Heart left ventricle (tissue), 16 donors: ENCODE results near the gene MICALL2. TPM values are rescaled to one million over a fixed set of nuclear protein-coding genes. Genes with fewer than 3 reads are reported as not detected.

Experiments used
- ATAC-seq, 4 donors: fragments of 200-7000 bp; cut with Tn5 transposase; one replicate each; pipeline ENCODE4 v1.9.1; 2020 to 2022; ENCODE audit warnings: moderate library complexity in 4 of 4, mild to moderate bottlenecking in 3 of 4, moderate number of reproducible peaks in 1 of 4
- DNase-seq, 5 donors: peaks; one replicate each; pipeline ENCODE4 v3.0.0-alpha.2; 2020
- H3K27ac ChIP-seq, 12 donors: fragments of 200-600 bp; sonication (generic) in 4 of 12; one replicate each; pipeline versions ENCODE4 v1.5.0 to v1.8.0; 2016 to 2022; ENCODE audit warnings: mild to moderate bottlenecking in 2 of 12
- H3K27me3 ChIP-seq, 9 donors: fragments of 200-600 bp; sonication (generic) in 2 of 9; one replicate each; pipeline versions ENCODE4 v1.5.1 to v1.8.0; 2016 to 2022; ENCODE audit warnings: mild to moderate bottlenecking in 3 of 9
- H3K36me3 ChIP-seq, 9 donors: fragments of 200-600 bp; sonication (generic) in 2 of 9; one replicate each; pipeline versions ENCODE4 v1.5.0 to v1.8.0; 2018 to 2022; ENCODE audit warnings: mild to moderate bottlenecking in 2 of 9
- H3K4me1 ChIP-seq, 12 donors: fragments of 200-600 bp; sonication (generic) in 4 of 12; one replicate each; pipeline versions ENCODE4 v1.5.0 to v1.8.0; 2016 to 2022; ENCODE audit warnings: mild to moderate bottlenecking in 3 of 12
- H3K4me3 ChIP-seq, 12 donors: fragments of 200-600 bp; sonication (generic) in 4 of 12; one replicate each; pipeline versions ENCODE4 v1.5.0 to v1.8.0; 2017 to 2022; ENCODE audit warnings: mild to moderate bottlenecking in 9 of 12, moderate library complexity in 4 of 12
- H3K9me3 ChIP-seq, 12 donors: fragments of 200-600 bp; sonication (generic) in 4 of 12; one replicate each; pipeline versions ENCODE4 v1.5.0 to v1.8.0; 2016 to 2022; ENCODE audit warnings: mild to moderate bottlenecking in 1 of 12
- POLR2A ChIP-seq, 2 donors: fragments of 450-650 bp; IDR thresholded peaks; one replicate each; pipeline ENCODE4 v1.6.1; 2017; ENCODE audit warnings: antibody characterized with exemption in 2 of 2, mild to moderate bottlenecking in 2 of 2, moderate library complexity in 2 of 2
- WGBS, 4 donors: extraction: QIAGEN DNeasy Blood & Tissue Kit in 2 of 4; methylation state at CpG; one replicate each; pipeline versions ENCODE4 v1.1.5 to v1.1.7; 2013 to 2018; 5-methylcytosine and 5-hydroxymethylcytosine counted together
- intact Hi-C, 10 donors: fragments of 100-400 bp; cut with DNase I; formaldehyde crosslinking; loops; one replicate each; pipeline versions ENCODE4 v1.11.1 to v1.14.2; 2022
- polyA plus RNA-seq, 2 donors: library from polyadenylated mRNA; stranded (reverse); fragments of 200-250 nt; gene quantifications; one replicate each; pipeline ENCODE4 v1.2.3, GENCODE V29; 2013
- total RNA-seq, 9 donors: library from RNA; depleted of rRNA in 2 of 9; stranded (reverse); fragments of >200 nt in 2 of 9; fragmentation: NEBNext Ultra II Directional in 3 of 9; extraction: Animal tissue kit (Norgen Biotek cat#: 25700) in 3 of 9; gene quantifications; one replicate each; pipeline versions ENCODE4 v1.1.0 to v1.2.4, GENCODE V29; 2016 to 2023
- TF ChIP-seq, protein P1 (sequence below), 12 donors: fragments of 200-600 bp; sonication (generic) in 4 of 12; IDR thresholded peaks; one replicate each; pipeline versions ENCODE4 v1.5.0 to v1.8.0; 2018 to 2022; ENCODE audit warnings: antibody characterized with exemption in 12 of 12, mild to moderate bottlenecking in 5 of 12
- donor health status: ischemic (EF 13 %, LVEDD 7.1; RV severe dilation, severe dysfunction).
- donor health status: healthy with polysubstance abuse.
- donor health status: DM: no; HTN: yes; CAD: no.
- donor health status: DM: no; HTN: no; CAD: no.
- donor health status: ischemic (EF 25% LVEDD 6.9; RV normal size, moderate dysfunction).
- donor health status: ischemic (EF 25% LVEDD 5.7; RV mildly dilated, moderate dysfunction).
- donor health status: healthy.
- donor health status: DM: yes; HTN: yes; CAD: no.
- donor health status: ischemic (EF 35%, LVEDD 5.7; RV mildly dilated, moderate dysfunction).
- donor health status: nonischemic (EF 11% LVEDD 7.7; RV severe dilation, severe dysfunction).
- donor health status: DM: yes; HTN: yes; CAD: no.
- donor health status: PGD.
- donor health status: ischemic (EF 29% LVEDD 5.4; RV normal size, mild dysfunction).
- donor health status: nonischemic (EF 23%, LVEDD 6.1; RV moderate dilation, normal function).

MICALL2 gene
- total and polyA plus RNA-seq, 11 donors, result 2.5 to 18.3 (median 8.4) TPM

DNA sequence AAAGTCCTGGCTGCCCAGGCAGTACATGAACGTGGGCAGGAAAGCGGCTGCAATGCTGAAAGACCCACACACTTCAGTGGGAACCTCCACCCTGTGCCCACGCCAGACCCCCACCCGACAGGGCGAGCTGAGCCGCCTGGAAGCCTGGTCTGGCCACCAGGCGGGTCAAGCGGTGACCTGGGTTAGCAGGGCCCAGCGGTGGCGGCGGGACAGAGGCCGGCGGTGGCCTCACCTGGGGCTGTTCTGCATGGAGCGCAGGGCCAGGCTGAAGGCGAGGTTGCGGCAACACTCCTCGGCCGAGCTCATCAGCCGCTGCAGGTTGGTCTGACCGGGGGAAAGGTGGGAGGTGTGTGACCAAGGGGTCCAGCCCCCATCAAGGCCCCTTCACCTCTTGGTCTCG lies 11.6 kb upstream of the MICALL2 start:
- whole genome bisulfite sequencing, 4 donors, result 93 to 97% (median 95%) methylated on average over 16 to 21 of the region's 21 CpGs
- Histone ChIP-seq H3K27me3 (no peaks in the 10 kb centered on the region), H3K4me3 (no peak overlapping the region), H3K27ac (no peak overlapping the region), H3K36me3 (peaks cover 0 to 69% (median 53%) of the 10 kb centered on the region in 9 donors), H3K4me1 (peaks cover 4 to 25% (median 13%) of the 10 kb centered on the region in 12 donors), H3K9me3 (no peaks in the 10 kb centered on the region)
- TF ChIP-seq, protein P1, sequence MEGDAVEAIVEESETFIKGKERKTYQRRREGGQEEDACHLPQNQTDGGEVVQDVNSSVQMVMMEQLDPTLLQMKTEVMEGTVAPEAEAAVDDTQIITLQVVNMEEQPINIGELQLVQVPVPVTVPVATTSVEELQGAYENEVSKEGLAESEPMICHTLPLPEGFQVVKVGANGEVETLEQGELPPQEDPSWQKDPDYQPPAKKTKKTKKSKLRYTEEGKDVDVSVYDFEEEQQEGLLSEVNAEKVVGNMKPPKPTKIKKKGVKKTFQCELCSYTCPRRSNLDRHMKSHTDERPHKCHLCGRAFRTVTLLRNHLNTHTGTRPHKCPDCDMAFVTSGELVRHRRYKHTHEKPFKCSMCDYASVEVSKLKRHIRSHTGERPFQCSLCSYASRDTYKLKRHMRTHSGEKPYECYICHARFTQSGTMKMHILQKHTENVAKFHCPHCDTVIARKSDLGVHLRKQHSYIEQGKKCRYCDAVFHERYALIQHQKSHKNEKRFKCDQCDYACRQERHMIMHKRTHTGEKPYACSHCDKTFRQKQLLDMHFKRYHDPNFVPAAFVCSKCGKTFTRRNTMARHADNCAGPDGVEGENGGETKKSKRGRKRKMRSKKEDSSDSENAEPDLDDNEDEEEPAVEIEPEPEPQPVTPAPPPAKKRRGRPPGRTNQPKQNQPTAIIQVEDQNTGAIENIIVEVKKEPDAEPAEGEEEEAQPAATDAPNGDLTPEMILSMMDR (IDR thresholded peaks at IDR 0.05), result no peak
- no peak for TF ChIP-seq POLR2A (IDR thresholded peaks at IDR 0.05)
- ATAC-seq, result no peak
- DNase-seq, result no peak
- intact Hi-C loops, result loop anchor here in 9 of 10 donors (5.0 to 10.0 kb wide), 3 partner anchors 39 to 246 kb away; no protein-coding TSS in a partner anchor

- intact Hi-C loops, result loop anchor here in 1 of 10 donors (5.0 kb wide), 1 partner anchor 36 kb away; no protein-coding TSS in a partner anchor
- H3K9me3 ChIP-seq, result no peaks in the 10 kb centered on the region
- H3K4me1 ChIP-seq, result peaks cover 4 to 17% (median 12%) of the 10 kb centered on the region in 12 donors
- peaks cover 0 to 52% (median 43%) of the 10 kb centered on the region in 9 donors for H3K36me3 ChIP-seq
- no peak for TF ChIP-seq POLR2A (IDR thresholded peaks at IDR 0.05)
- TF ChIP-seq, protein P1 (IDR thresholded peaks at IDR 0.05), result no peak
- DNase-seq (no peak), ATAC-seq (no peak)
- WGBS, 4 donors, result 87 to 93% (median 89%) methylated on average over 13 to 24 of the region's 24 CpGs
- no peak overlapping the region for H3K4me3 ChIP-seq
- no peaks in the 10 kb centered on the region for H3K27me3 ChIP-seq
- no peak overlapping the region for H3K27ac ChIP-seq
Measured at GRCh38 chr7:1468643-1469298, 9.5 kb upstream of the MICALL2 start.

DNA sequence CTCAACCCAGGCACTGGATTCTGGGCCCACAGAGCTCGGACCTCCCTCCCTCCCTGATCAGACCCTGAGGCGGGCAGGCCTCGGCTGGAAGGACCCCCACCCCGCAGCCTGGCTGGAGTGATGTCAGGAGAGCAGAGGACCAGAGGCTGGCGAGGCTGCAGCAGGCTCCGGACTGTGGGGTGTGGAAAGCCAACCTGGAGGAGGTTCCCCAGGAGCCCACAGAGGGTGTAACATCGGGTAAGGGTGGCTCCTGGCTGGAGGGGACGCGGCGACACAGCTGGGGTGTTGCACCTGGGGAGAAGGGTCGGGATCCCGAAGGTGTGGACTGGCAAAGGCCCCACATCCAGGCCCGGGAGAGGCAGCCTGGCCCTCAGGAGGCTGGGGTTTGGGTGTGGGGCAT lies 8.9 kb upstream of the MICALL2 start:
- peak overlapping the region in 1 of 12 donors; percentile 81 for H3K27ac ChIP-seq
- intact Hi-C loops, result loop anchor here in 1 of 10 donors (5.0 kb wide), 1 partner anchor 36 kb away; no protein-coding TSS in a partner anchor
- H3K4me3 ChIP-seq, result no peak overlapping the region
- DNase-seq, result no peak
- TF ChIP-seq, protein P1 (IDR thresholded peaks at IDR 0.05), result no peak
- TF ChIP-seq POLR2A (IDR thresholded peaks at IDR 0.05), result no peak
- no peak for ATAC-seq
- H3K9me3 ChIP-seq, result no peaks in the 10 kb centered on the region
- peaks cover 4 to 21% (median 11%) of the 10 kb centered on the region in 12 donors for H3K4me1 ChIP-seq
- WGBS, 4 donors, result 93 to 96% (median 95%) methylated on average over 10 to 13 of the region's 13 CpGs
- peaks cover 0 to 46% (median 37%) of the 10 kb centered on the region in 9 donors for H3K36me3 ChIP-seq
- H3K27me3 ChIP-seq, result no peaks in the 10 kb centered on the region

DNA sequence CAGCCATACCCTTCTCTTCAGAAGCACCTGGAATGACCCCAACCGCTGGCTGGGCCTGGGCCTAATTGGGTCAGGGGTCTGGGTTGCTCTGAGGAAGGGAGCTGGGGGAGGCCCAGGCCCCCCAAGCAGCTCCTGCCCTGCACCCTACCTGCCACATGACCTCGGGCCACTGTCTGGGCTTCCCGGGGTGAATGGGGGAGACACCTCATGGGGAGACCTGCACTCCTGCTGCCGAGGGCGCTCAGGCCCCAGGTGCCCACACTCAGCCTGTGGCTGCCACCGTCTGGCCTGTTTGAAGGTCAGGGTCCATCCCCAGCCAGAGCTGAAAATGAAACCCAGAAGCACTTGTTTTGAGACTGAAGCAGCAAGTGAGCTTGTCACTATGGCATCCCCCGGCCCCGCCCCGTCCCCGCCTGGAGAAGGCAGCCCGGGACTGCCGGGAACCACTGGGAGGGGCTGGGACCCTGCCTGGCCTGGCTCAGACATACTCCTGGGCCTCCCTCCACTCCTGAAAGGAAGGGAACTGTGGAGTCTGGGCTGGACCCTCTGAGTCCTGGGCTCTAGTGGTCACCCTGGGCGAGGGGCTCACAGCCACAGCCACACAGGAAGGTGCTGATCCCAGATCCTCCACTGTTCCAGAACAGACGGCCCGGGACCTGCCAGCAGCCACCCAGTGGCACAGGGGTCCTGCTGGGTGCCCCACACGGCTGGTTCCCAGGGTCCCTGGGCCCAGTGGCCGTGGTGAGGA lies 7.4 kb upstream of the MICALL2 start:
- peak overlapping the region in 2 of 12 donors; percentile 10 to 21 for H3K4me3 ChIP-seq
- DNase-seq (peak; percentile 76 to 88 (median 82)), ATAC-seq (peak; percentile 47 to 84 (median 62))
- H3K4me1 ChIP-seq, result peaks cover 4 to 33% (median 14%) of the 10 kb centered on the region in 12 donors
- peaks cover 0 to 31% (median 22%) of the 10 kb centered on the region in 9 donors for H3K36me3 ChIP-seq
- TF ChIP-seq, protein P1 (IDR thresholded peaks at IDR 0.05), result peak in 2 of 12 donors; percentile 6 to 17
- TF ChIP-seq POLR2A (IDR thresholded peaks at IDR 0.05), result no peak
- peak overlapping the region in 11 of 12 donors; percentile 12 to 84 (median 64) for H3K27ac ChIP-seq
- H3K9me3 ChIP-seq, result no peaks in the 10 kb centered on the region
- intact Hi-C loops, result loop anchor here in 1 of 10 donors (5.0 kb wide), 1 partner anchor 34 kb away; no protein-coding TSS in a partner anchor
- WGBS, 4 donors, result 30 to 38% (median 34%) methylated on average over 17 of the region's 17 CpGs
- H3K27me3 ChIP-seq, result no peaks in the 10 kb centered on the region
